Skin epidermis (tissue), 12 donors: ENCODE data around the gene COL24A1.
"Not testable (repeated sequence)": the region's sequence is repeated elsewhere in the genome, so short reads cannot be mapped to it uniquely, and the experiment has no call there.

Source experiments
- H3K27ac ChIP-seq, 21 experiments: fragments of 200-600 bp; sonication (generic) in 11 of 21; one replicate each; pipeline ENCODE4 v1.5.0; 2020; ENCODE audit warnings: mild to moderate bottlenecking in 3 of 21, inconsistent platforms in 2 of 21, moderate library complexity in 2 of 21
- H3K4me3 ChIP-seq, 7 experiments: fragments of 200-600 bp; sonication (generic) in 2 of 7; one replicate each; pipeline ENCODE4 v1.5.0; 2020; ENCODE audit warnings: inconsistent platforms in 2 of 7, mild to moderate bottlenecking in 2 of 7, moderate library complexity in 1 of 7

COL24A1 gene

DNA sequence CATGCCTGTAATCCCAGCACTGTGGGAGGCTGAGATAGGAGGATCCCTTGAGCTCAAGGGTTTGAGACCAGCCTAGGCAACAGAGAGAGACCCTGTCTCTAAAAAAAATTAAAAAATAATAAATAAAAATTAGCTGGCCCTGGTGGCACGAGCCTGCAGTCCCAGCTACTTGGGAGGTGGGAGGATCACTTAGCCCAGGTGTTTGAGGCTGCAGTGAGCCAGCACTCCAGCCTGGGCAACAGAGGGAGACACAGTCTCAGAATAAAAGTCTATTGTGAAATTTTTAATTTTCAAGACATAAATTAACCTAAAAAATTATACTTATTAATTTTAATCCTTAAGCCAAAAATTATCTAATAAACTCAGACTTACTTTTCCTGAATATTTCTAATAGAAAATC is 317.1 kb downstream of the COL24A1 start:
- no peak overlapping the region for H3K27ac ChIP-seq
- H3K4me3 ChIP-seq: no peak overlapping the region

- Histone ChIP-seq H3K4me3 (no peak overlapping the region), H3K27ac (no peak overlapping the region)
Measured at GRCh38 chr1:85838238-85838637, 318.3 kb downstream of the COL24A1 start.

- Histone ChIP-seq H3K27ac (no peak overlapping the region), H3K4me3 (no peak overlapping the region)
Measured at GRCh38 chr1:85836736-85837135, 319.8 kb downstream of the COL24A1 start.

DNA sequence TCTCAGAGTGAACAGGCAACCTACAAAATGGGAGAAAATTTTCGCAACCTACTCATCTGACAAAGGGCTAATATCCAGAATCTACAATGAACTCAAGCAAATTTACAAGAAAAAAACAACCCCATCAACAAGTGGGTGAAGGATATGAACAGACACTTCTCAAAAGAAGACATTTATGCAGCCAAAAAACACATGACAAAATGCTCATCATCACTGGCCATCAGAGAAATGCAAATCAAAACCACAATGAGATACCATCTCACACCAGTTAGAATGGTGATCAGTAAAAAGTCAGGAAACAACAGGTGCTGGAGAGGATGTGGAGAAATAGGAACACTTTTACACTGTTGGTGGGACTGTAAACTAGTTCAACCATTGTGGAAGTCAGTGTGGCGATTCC is 323.4 kb downstream of the COL24A1 start:
- not testable (repeated sequence) for H3K27ac ChIP-seq, H3K4me3 ChIP-seq

DNA sequence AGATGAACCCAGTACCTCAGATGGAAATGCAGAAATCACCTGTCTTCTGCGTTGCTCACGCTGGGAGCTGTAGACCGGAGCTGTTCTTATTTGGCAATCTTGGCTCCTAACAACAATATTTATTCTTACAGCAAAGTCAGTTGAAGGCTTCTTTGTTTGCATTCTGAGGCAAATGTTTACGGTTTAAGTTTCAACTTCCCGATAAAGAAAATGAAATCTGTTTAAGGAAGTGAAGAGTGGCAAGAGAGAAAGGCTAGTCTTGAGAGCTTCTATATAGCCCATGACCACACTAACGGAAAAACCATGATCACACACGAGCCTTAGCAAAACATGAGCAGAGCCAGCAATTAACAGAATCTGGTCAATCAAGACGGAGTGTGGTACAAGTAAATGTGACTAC is 325.7 kb downstream of the COL24A1 start:
- no peak overlapping the region for H3K27ac ChIP-seq
- H3K4me3 ChIP-seq: no peak overlapping the region

DNA sequence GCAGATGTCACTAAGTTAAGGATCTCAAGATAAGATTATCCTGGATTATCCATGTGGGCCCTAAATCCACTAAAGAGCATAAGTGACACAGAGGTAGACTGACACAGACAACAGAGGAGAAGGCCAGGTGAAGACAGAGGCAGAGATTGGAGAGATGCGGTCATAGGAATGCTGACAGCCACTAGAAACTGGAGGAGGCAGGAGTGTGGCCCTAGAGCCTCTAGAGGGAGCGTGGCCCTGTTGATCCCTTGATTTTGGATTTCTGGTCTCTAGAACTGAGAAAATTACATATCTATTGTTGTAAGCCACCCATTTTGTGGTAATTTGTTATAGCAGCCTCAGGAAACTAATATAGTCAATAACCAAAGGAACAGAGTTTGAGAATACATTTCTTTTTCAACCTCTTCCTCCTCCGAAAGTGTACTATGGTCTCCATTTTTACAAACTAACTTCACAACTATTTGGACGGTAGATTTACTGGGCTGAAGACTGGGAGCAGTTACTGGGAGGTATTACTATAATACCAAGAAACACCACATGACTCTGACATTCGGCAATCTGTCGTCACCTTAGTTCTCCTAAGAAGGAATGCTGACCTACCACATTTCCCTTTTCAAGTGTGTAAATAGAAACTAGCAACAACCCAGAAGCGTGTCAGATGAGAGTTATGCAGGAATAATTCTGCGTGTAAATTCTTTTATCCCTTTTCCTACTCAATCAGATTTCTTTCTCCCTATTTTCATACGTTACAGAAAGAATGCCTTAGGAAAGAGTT is 332.3 kb downstream of the COL24A1 start:
- H3K27ac ChIP-seq: no peak overlapping the region
- no peak overlapping the region for H3K4me3 ChIP-seq

GRCh38 chr1:85822696-85823095 is 333.9 kb downstream of the COL24A1 start:
- no peak overlapping the region for H3K4me3 ChIP-seq
- no peak overlapping the region for H3K27ac ChIP-seq

DNA sequence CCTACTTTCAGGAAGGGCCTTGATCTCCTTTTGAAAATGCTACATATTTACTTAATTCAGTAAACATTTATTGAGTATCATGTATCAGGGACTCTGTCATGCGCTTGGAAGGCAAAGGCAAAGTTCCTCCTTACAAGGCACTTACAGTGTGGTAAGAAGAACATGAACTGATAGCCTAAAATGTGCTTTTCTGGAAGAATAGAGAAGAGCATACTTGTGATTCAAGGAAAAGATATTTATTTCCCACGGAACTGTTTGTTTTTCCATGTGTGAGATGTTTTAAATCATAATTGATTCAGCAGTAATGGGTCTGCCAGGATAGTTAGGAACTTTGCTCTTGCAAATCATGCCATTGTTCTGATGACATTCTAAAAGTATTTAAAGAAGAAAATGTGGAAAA is 338.2 kb downstream of the COL24A1 start:
- H3K27ac ChIP-seq: peak overlapping the region in 3 of 21 experiments; percentile 13 to 32 (median 16)
- H3K4me3 ChIP-seq: no peak overlapping the region

DNA sequence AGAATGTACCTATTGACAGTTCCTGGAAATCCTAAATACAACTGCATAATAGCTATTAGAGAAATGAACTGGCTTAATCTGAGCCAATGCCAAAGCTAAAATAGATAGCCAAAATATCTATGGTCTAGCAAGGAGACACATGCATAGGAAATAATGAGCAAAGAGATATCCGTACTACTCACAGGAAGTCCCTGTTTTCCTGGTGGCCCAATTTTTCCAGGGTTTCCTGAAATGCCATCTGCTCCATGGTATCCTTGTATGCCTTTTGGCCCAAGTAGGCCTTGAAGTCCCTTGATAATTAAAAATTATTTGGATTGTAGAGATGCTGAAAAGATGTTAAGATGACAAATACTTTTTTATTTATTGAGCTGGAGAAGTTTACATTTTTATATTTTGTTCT is 340.0 kb downstream of the COL24A1 start:
- Histone ChIP-seq H3K4me3 (no peak overlapping the region), H3K27ac (no peak overlapping the region)

DNA sequence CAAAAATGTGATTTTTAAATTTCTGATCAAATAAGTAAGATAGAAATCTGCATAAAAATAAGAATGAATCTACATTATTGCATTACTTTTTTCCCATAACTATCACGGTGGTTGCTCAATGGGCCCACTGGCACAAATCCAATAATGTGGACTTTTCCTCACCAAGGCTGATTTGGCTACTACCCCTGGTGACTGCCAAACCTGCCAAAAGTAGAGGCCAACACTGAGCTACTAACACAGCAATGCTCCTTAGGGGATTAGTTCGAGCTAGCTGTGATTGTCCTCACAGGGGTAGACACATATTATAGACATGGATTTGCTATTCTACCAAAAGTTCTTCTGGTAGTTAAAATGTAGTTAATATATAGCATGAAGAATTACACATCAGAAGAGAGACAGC is 340.7 kb downstream of the COL24A1 start:
- Histone ChIP-seq H3K27ac (no peak overlapping the region), H3K4me3 (no peak overlapping the region)

DNA sequence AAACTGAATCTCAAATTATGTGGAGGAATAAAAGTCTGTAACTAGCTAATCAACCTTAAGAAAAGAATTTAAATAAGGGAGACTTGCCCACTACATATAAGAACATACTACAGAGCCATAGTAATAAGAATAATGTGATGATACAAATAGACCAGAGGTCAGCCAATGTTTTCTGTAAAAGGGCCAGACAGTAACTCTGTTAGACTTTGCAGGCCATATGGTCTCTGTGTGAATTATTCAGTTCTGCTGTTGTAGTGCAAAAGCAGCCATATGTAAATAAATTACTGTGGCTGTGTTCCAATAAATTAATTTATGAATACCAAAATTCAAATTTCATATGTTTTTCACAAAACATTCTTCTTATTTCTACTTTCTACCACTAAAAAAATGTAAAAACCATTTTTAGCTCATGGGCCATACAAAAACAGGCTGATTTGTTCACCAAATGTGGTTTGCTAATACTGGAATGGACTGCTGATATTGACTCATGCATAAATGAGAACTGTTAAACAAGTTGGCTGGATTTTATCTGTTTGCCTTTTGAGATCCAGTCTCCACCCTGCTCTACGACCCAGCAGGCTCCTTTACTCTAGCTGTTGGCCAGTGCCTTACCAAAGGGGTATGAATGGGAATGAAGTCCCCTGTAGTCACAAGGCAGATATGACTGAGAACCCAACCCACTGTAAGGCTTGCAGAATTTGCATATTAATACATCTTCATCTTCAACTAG is 350.2 kb downstream of the COL24A1 start:
- H3K4me3 ChIP-seq: no peak overlapping the region
- H3K27ac ChIP-seq: no peak overlapping the region

- H3K27ac ChIP-seq: no peak overlapping the region
- no peak overlapping the region for H3K4me3 ChIP-seq
Measured at GRCh38 chr1:85801520-85801919, 355.1 kb downstream of the COL24A1 start.

DNA sequence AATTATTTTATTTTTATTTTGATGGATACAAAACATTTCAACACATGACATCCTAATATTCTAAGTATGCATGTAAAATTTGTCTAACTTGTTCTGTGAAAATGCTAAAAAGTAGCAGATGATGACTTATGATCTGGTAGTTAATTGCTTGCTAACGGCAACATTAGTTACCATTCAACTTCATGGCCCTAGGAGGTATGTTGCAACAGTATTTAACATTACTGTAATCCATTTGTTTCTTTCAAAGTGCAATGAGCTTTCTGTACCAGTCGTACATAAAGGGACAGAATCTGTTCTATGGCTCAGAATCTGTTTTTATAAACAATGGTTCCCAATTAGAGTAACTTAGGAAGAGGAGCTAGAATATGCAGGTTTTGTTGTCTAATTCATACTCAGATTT is 356.8 kb downstream of the COL24A1 start:
- Histone ChIP-seq H3K27ac (no peak overlapping the region), H3K4me3 (no peak overlapping the region)

DNA sequence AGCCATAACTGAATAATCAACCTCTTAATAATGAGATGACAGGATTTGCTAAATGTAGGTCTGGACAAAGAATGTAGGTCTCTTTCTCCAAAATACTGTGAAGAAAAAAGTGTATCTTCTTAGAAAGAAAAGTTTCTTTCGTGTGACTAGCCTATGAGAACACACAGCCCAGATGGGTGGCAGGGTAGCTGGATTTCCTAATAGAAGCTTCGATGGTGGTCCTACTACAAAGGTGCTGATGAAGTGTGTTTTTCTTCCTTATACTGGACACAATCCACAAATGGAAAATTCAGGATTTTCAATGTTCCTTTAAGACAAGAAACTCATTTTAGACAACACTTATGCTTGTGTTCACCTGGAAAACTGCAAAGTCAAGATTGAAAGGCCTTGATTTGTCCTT is 358.2 kb downstream of the COL24A1 start:
- H3K4me3 ChIP-seq: no peak overlapping the region
- peak overlapping the region in 1 of 21 experiments; percentile 10 for H3K27ac ChIP-seq

DNA sequence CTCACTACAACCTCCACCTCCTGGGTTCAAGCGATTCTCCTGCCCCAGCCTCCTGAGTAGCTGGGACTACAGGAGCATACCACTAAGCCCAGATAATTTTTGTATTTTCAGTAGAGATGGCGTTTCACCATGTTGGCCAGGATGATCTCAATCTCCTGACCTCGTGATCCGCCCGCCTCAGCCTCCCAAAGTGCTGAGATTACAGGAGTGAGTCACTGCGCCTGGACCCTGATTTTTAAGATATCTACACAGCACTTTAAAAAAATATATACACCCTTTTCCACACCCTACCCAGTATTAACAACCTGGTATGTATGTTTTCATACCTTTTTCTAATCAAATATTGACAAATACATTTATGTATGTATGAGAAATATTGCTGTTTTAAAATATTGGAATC is 379.6 kb downstream of the COL24A1 start:
- H3K4me3 ChIP-seq: not testable (repeated sequence)

GRCh38 chr1:85762804-85763203 is 393.8 kb downstream of the COL24A1 start:
- no peak overlapping the region for H3K27ac ChIP-seq
- no peak overlapping the region for H3K4me3 ChIP-seq

More for the DNA sequence above, 379.6 kb downstream of the COL24A1 start:
- not testable (repeated sequence) for H3K27ac ChIP-seq

DNA sequence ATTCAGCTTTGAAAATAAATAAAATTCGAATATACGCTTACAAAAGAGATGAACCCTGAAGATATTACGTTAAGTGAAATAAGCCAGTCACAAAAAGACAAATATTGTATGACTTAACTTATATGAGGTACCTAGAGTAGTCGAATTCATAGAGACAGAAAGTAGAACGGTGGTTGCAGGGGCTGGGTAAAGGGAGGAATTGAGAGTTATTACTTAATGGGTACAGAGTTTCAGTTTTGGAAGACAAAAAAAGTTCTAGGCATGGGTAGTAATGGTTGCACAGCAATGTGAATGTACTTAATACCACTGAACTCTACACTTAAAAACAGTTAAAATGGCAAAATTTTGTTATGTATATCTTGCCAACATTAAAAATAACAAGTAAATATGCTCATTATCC is 399.7 kb downstream of the COL24A1 start:
- no peak overlapping the region for H3K4me3 ChIP-seq
- H3K27ac ChIP-seq: no peak overlapping the region

GRCh38 chr1:85748120-85748519 is 408.5 kb downstream of the COL24A1 start:
- Histone ChIP-seq H3K4me3 (no peak overlapping the region), H3K27ac (no peak overlapping the region)

DNA sequence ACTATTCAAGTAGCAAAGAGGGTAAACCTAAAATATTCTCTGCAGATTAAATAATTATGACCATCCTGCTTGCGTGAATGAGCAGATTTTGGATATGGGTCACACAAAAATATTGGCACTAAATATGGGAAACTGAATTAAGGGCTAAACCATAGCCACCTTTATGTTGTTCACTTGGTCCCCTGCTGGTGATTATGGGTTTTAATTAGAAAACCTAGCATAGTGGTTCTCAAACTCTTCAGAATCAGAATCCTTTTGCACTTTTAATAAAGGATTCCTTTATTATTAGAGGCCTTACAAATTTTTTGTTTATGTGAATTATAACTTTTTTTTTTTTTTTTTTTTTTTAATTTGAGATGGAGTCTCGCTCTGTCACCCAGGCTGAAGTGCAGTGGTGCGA is 409.8 kb downstream of the COL24A1 start:
- Histone ChIP-seq H3K27ac (no peak overlapping the region), H3K4me3 (no peak overlapping the region)

GRCh38 chr1:85743814-85744213 is 412.8 kb downstream of the COL24A1 start:
- Histone ChIP-seq H3K4me3 (no peak overlapping the region), H3K27ac (no peak overlapping the region)

DNA sequence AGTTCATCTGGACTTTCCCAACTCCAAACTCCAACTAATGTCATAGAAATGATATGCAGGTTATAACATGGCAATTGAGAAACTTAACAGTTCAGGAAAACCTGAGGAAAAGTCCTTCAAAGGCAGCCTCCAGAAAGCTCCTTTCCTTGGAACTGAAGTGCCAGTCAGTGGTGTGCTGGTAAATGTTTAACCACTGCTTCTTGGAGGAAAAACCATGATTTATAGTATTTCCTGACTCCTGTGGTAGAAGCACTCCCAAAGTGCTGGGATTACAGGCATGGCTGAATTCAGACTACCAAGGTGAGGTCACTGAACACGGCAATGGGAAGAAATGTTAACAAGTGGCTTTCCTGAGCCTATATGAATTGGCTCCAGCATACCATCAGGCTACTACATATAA is 421.6 kb downstream of the COL24A1 start:
- Histone ChIP-seq H3K4me3 (no peak overlapping the region), H3K27ac (no peak overlapping the region)
